Endothelial cell of umbilical vein (primary cell): Measurements from ENCODE around the gene KRT84. TPM values are rescaled to one million over a fixed set of nuclear protein-coding genes. Genes with fewer than 3 reads are reported as not detected.

Experiments
- BruUV-seq: library from RNA; stranded (reverse); fragments of 400-500 nt; replicated peaks from 2 replicates; lab custom pipeline; 2021; lab: Mats Ljungman, UMichigan
- CTCF ChIA-PET: fragments of 300-600, 350-600 bp; sonication (Branson Sonifier 250); formaldehyde crosslinking; loops from one replicate; lab custom pipeline; 2021; ENCODE audit warnings: antibody characterized with exemption, inconsistent platforms; lab: Charles Lee
- POLR2A ChIA-PET: fragments of 300-600, 350-600 bp; sonication (Branson Sonifier 250); formaldehyde crosslinking; loops from one replicate; lab custom pipeline; 2021; ENCODE audit warnings: antibody characterized with exemption, inconsistent platforms; lab: Charles Lee
- DNase-seq: peaks from one replicate; pipeline ENCODE4 v3.0.0-alpha.2; 2011; ENCODE audit warnings: low read depth, low spot score
- FAIRE-seq: peaks from 2 replicates; lab custom pipeline; 2011; peaks lifted over from hg19 to GRCh38; lab: Jason Lieb, UNC
- H2AFZ ChIP-seq: 2 replicates; pipeline ENCODE4 v1.6.0; 2012; ENCODE audit warnings: low read depth, low read length, control low read depth, inconsistent platforms
- H3K27ac ChIP-seq: 2 replicates; pipeline ENCODE4 v1.5.1; 2011; ENCODE audit warnings: low read depth, mild to moderate bottlenecking, control low read depth, low read length, moderate library complexity; ENCODE audit not compliant: insufficient read depth
- H3K27me3 ChIP-seq, 2 experiments: 2 replicates each; pipeline versions ENCODE4 v1.6.0 to v1.6.1; 2011; ENCODE audit warnings: low read length in 2 of 2, mixed read lengths in 1 of 2; ENCODE audit not compliant: control insufficient read depth in 2 of 2, insufficient read depth in 2 of 2
- H3K36me3 ChIP-seq, 2 experiments: 2 replicates in 1 of 2; 3 replicates in 1 of 2; pipeline ENCODE4 v1.5.1; 2011; ENCODE audit warnings: low read length in 2 of 2, mild to moderate bottlenecking in 1 of 2, moderate library complexity in 1 of 2; ENCODE audit not compliant: control insufficient read depth in 2 of 2, insufficient read depth in 2 of 2; ENCODE audit errors: extremely low read depth in 1 of 2
- H3K4me1 ChIP-seq: 3 replicates; pipeline ENCODE4 v1.5.1; 2011; ENCODE audit warnings: mild to moderate bottlenecking, low read length; ENCODE audit not compliant: control insufficient read depth, insufficient read depth; ENCODE audit errors: extremely low read depth
- H3K4me2 ChIP-seq: 2 replicates; pipeline ENCODE4 v1.6.1; 2011; ENCODE audit warnings: low read length, control low read depth, mixed read lengths; ENCODE audit not compliant: insufficient read depth
- H3K4me3 ChIP-seq, 3 experiments: fragments of 200-600 bp in 1 of 3; sonication (generic), shearing (Covaris generic) in 1 of 3; replicated peaks in 1 of 3; 2 replicates each; pipeline ENCODE4 v1.5.1; 2011 to 2016; ENCODE audit warnings: control low read depth in 3 of 3, low read length in 3 of 3, mild to moderate bottlenecking in 2 of 3, inconsistent platforms in 1 of 3, low read depth in 1 of 3, moderate library complexity in 1 of 3; ENCODE audit not compliant: insufficient read depth in 1 of 3
- H3K79me2 ChIP-seq: 2 replicates; pipeline ENCODE4 v1.6.0; 2012; ENCODE audit warnings: low read length, inconsistent platforms; ENCODE audit not compliant: control insufficient read depth, insufficient read depth
- H3K9ac ChIP-seq: replicated peaks from 2 replicates; pipeline ENCODE3; 2011; ENCODE audit warnings: low read length, control low read depth; ENCODE audit not compliant: insufficient read depth; ENCODE audit errors: extremely low read depth
- H3K9me1 ChIP-seq: replicated peaks from 3 replicates; pipeline ENCODE4 v1.6.0; 2011; ENCODE audit warnings: mild to moderate bottlenecking, low read length; ENCODE audit not compliant: control insufficient read depth, insufficient read depth; ENCODE audit errors: extremely low read depth
- H3K9me3 ChIP-seq: replicated peaks from 2 replicates; pipeline ENCODE4 v1.5.1; 2012; ENCODE audit warnings: low read length, inconsistent platforms; ENCODE audit not compliant: control insufficient read depth, insufficient read depth
- H4K20me1 ChIP-seq: replicated peaks from 2 replicates; pipeline ENCODE3; 2011; ENCODE audit warnings: mild to moderate bottlenecking, low read length; ENCODE audit not compliant: control insufficient read depth, insufficient read depth; ENCODE audit errors: extremely low read depth
- CTCF ChIP-seq, 2 donors: IDR thresholded peaks; 1 replicate in 1 of 2; 2 replicates in 1 of 2; pipeline ENCODE4 v1.5.1; 2011; ENCODE audit warnings: low read length in 2 of 2, mild to moderate bottlenecking in 2 of 2, moderate library complexity in 2 of 2, control low read depth in 1 of 2, inconsistent platforms in 1 of 2, low read depth in 1 of 2; ENCODE audit not compliant: insufficient read depth in 1 of 2; ENCODE audit errors: extremely low read depth in 1 of 2
- EZH2 ChIP-seq: IDR thresholded peaks from 2 replicates; pipeline ENCODE4 v1.6.1; 2012; ENCODE audit warnings: borderline replicate concordance, low read depth, mild to moderate bottlenecking, moderate library complexity, low read length, inconsistent platforms; ENCODE audit not compliant: severe bottlenecking
- FOS ChIP-seq: IDR thresholded peaks from 2 replicates; pipeline ENCODE4 v1.6.1; 2011; ENCODE audit warnings: mild to moderate bottlenecking, low read length, moderate library complexity, borderline replicate concordance; ENCODE audit not compliant: insufficient read depth
- GATA2 ChIP-seq: IDR thresholded peaks from 2 replicates; pipeline ENCODE4 v1.7.0; 2011; ENCODE audit warnings: low read depth, mild to moderate bottlenecking, moderate library complexity, mixed read lengths, low read length; ENCODE audit not compliant: insufficient read length, insufficient read depth
- JUN ChIP-seq: IDR thresholded peaks from 2 replicates; pipeline ENCODE4 v1.6.1; 2011; ENCODE audit warnings: borderline replicate concordance, low read depth; ENCODE audit not compliant: insufficient read length, insufficient read depth
- MYC ChIP-seq: IDR thresholded peaks from one replicate; pipeline ENCODE4 v1.6.1; 2011; ENCODE audit warnings: mild to moderate bottlenecking, low read depth, low read length
- POLR2A ChIP-seq: IDR thresholded peaks from 2 replicates; pipeline ENCODE4 v1.6.1; 2012; ENCODE audit warnings: low read depth, mild to moderate bottlenecking, control low read depth, low read length
- POLR2AphosphoS5 ChIP-seq: IDR thresholded peaks from 2 replicates; pipeline ENCODE4 v1.6.1; 2012; ENCODE audit warnings: low read depth, mild to moderate bottlenecking, control low read depth, low read length, moderate library complexity; ENCODE audit not compliant: insufficient read depth
- dilution Hi-C: fragments of 300-500 bp; cut with MboI; formaldehyde crosslinking; loops from one replicate; pipeline ENCODE4 v1.15.0; 2019; ENCODE audit warnings: low sequenced_read_pairs; ENCODE audit not compliant: extremely low pct_ligation_motif_present
- intact Hi-C: fragments of 100-400 bp; cut with micrococcal nuclease; formaldehyde crosslinking; loops from one replicate; pipeline ENCODE4 v1.10.0; 2022
- polyA plus RNA-seq, 4 experiments: library from polyadenylated mRNA; depleted of rRNA in 3 of 4; stranded (reverse) in 3 of 4; unstranded in 1 of 4; fragments of >200 nt; gene quantifications; 2 replicates each; pipeline versions ENCODE4 v1.2.1 to v1.2.3, GENCODE V29; 2011 to 2012; ENCODE audit warnings: missing spikeins in 1 of 4
- total RNA-seq: library from RNA; stranded (reverse); gene quantifications from 2 replicates; pipeline ENCODE4 v1.2.3, GENCODE V29; 2021

The KRT84 gene
- total and polyA plus RNA-seq, 2 donors (not counting 3 experiments of a cell fraction or from before 2014, with no cell fraction given) = not detected

GRCh38 chr12:52349196-52349595, 36.3 kb downstream of the KRT84 start:
- Histone ChIP-seq H3K9ac (no peak overlapping the region), H4K20me1 (no peaks in the 10 kb centered on the region), H3K4me2 (no peak overlapping the region), H3K4me1 (no peaks in the 10 kb centered on the region), H3K36me3 (no peaks in the 10 kb centered on the region), H3K9me1 (no peaks in the 10 kb centered on the region), H3K27me3 (peaks cover 7 to 19% of the 10 kb centered on the region in 2 experiments), H3K79me2 (no peaks in the 10 kb centered on the region), H3K9me3 (no peaks in the 10 kb centered on the region), H3K4me3 (no peak overlapping the region), H2AFZ (no peak overlapping the region), H3K27ac (no peak overlapping the region)
- dilution Hi-C loops (no loop called here), intact Hi-C loops (no loop called here)
- DNase-seq (no peak), FAIRE-seq (no peak)
- no TSS peak for BruUV-seq
- CTCF ChIA-PET = interaction anchor here (0.6 to 1.1 kb wide), 3 partner anchors 9 to 628 kb away, joined by 3 to 4 read pairs (median 4); no protein-coding TSS in a partner anchor
- POLR2A ChIA-PET = no interaction called here
- TF ChIP-seq GATA2 = no peak
- TF ChIP-seq EZH2 = no peak
- TF ChIP-seq MYC = no peak
- TF ChIP-seq CTCF (IDR thresholded peaks at IDR 0.05; ENCODE audit: extremely low read depth in 1 of 2, insufficient read depth in 1 of 2, low read depth in 1 of 2, low read length in 2 of 2) = no peak
- TF ChIP-seq FOS = no peak
- TF ChIP-seq POLR2A = no peak
- TF ChIP-seq JUN = no peak
- TF ChIP-seq POLR2AphosphoS5 = no peak
